Suppressor macrophage (primary cell): ENCODE data around the gene TTF1.
A peak's percentile ranks its signal among the peaks of the same experiment; 100 is the strongest.

Source experiments
- DNase-seq, 4 experiments: peaks; one replicate each; pipeline ENCODE4 v3.0.0-alpha.2; 2020 to 2022

The TTF1 gene

DNA sequence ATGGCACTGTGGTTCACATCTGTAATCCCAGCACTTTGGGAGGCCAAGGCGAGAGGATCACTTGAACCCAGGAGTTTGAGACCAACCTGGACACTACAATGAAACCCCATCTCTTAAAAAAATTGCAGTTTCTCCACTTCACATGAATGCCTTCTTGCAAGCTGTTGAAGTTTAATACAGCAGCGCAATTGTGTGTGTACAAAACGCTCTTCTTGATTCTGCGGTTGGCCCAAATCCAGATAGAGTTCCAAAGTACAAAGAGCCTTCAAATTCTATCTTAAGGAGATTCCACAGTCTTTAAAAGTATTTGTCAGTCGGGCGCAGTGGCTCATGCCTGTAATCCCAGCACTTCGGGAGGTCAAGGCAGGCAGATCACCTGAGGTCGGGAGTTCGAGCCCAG, 42.6 kb downstream of the TTF1 start:
- no peak for DNase-seq

DNA sequence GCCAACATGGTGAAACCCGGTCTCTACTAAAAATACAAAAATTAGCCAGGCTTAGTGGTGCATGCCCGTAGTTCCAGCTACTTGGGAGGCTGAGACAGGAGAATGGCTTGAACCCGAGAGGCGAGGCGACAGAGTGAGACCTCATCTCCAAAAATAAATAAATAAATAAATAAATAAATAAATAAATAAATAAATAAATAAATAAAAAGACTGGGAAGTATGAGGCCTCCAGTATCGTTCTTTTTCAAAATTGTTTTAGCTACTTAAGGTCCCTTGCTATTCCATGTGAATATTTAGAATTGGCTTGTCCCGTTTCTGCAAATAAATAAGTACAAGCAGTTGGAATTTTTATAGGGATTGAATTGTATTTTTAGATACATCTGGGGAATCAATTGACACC, 48.9 kb downstream of the TTF1 start:
- no peak for DNase-seq

DNA sequence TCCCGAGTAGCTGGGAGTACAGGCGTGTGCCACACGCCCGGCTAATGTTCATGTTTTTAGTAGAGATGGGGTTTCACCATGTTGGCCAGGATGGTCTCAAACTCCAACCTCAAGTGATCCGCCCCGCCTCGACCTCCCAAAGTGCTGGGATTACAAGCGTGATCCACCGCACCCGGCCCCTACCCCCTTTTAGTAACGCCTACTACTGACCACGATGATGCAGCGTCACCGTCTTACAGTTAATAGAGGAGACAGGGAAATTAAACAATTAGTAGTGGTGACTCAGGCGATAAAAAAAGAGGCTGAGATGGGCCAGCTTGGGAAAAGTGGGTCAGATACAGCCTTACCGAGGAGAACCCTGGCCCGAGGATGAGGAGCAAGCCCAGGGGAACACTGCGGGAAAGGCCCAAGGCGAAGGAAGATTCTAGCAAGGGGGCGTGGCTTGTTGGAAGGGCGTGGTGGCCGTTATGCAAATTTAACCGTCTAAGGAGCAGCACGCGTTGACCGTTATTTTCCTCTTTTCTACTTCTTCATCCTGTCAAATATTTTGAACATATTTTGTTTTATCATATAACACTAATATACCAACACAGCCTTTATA, 50.2 kb downstream of the TTF1 start:
- DNase-seq, result no peak

DNA sequence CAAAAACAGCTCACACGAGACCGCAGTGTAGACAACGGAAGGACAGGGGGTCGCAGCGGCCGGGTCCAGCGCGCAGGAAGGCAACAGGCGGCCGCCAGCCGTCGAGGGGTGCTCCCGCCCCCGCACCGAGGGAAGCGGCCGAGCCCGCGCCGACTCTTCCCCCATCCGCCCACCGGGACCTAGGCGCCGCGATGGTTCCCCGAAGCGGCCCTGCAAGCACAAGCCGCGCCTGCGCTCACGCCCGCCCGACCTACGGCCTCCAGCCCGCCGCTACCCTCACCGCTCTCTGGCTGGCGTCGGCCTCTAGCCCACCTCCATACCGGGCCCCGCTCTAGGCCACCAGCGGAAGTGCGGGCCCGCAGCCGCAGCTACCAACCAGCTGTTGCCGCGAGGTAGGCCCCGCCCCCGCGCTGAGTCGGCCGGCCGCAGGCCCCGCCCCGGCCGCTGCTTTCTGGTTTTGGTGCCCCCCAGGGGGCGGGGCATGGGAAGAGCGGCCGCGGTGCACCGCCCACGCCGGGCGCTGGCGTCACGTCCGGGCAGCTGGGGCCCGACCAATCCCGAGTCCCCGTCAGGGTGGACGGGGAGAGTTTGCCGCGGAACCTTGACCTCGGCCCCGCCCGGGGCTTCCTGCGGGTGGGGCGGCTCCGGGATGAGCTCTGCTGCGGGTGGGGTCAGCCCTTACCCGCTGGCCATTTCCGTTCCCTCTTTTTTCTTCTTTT, 51.8 kb downstream of the TTF1 start, which contains the start of gene SETX:
SETX (minus strand) TSS at position 350 of the 719 bp plus-strand sequence. CDS start 5,558 bp downstream, outside the sequence.
- peak; percentile 99 to 100 (median 100) for DNase-seq

DNA sequence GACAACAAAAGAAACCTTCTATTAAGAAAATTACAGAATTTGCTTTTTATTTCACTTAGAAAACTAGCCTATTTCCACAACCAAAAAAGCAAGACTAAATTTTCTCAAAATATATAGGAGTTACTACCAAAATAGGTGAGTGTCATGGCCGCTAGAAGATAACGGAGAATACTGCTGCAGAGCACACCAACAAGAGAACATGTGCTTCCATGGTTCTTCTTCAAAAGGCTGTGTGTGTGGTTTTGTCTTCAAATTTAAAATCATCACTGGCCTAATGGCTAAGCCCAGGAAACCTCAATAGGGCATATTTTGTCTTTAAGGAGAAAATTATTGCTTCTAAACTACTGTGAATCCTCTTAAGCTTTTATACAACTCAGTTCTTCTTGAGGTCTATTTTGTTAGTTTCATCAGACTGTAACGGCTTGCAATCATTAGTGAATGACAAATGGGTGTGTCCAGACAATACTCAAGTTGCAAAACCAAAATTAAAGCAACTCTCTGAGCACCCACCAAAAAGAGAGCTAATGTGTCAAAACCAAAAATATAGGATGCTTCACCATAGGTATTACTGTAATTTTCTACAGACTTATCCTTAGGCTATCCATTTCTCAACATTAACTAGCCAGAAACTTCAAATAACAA, 55.1 kb downstream of the TTF1 start:
- DNase-seq, result peak in 1 of 4 experiments; percentile 14

DNA sequence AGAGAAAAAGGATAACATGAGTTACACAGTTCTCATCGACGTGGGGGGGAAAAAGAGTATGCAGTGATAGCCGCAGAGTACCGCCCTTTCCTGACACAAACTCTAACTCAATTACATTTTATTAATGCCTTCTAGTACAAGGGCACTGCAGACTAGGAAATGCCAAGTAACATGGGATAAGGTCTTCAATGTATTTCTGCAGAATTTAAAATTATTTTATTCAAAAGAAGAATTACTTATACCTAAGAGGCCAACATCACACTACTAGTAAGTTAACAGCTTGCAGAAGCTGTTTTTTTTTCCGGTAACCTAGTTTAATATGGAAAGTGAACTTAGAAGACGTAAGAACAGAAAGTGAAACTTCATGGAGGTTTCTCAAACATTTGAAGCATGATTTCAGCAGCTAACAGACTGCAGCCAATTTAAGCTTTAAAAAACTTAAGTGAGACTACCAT, 55.8 kb downstream of the TTF1 start:
- peak in 2 of 4 experiments; percentile 34 to 44 for DNase-seq

DNA sequence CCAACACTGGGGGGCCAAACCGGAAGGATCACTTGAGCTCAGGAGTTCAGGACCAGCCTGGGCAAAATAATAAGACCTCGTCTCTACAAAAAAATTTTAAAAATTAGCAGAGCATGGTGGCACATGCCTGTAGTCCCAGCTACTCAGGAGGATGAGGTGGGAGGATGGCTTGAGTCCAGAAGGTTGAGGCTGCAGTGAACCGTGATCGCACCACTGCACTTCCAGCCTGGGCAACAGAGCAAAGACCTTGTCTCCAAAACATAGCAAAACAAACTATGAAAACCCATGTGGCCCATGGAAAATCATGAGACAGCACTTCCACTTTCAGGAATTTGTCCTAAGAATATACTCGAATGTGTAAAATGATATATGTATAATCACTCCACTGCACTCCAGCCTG, 58.0 kb downstream of the TTF1 start:
- no peak for DNase-seq

DNA sequence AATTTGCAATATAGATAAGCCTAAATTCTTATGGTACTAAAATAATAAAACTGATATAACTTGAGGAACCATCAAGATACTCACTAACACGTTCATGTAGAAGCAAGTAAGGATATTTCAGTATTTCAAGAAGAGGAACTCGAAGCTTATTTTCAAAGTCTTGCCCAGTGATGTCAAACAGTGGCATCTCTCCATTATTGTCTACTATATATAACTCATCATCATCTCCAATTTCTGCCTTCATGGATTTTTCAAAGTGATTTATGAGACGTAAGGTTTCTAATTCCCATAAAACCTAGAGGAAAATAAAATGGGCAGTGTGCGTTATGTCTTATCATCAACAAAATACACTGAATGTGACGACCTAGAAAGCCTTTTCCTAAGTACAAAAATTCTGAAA, 60.5 kb downstream of the TTF1 start:
- DNase-seq, result no peak

DNA sequence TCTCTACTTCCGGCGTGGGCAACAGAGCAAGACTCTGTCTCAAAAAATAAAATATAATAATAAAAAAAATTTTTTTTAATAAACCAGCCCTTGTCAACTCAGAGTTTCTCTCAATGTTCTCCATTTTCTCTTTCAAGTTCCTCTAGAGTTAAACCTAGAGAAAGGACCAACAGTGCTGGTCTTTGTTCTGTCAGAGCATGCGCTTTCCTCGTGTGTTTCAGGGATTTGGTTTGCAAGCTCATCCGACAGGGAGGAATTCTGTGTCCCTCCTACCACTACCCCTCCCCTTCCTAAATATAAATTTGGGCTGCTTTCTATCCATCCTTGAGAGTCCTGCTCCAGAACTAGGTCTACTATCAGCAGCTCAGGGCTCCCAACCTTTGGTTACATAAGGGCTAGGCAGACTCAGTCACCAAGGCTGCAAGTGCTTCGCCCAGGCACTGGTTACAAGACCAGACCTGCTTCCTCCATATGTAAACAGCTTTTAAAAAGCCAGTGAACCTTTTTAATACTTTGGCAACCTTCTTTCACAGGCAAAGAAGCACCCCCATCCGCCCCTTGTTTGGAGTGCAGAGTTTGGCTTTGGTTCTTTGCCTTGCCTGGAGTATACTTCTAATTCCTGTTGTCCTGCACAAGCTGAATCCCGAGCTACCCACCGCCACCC, 65.3 kb downstream of the TTF1 start:
- no peak for DNase-seq

DNA sequence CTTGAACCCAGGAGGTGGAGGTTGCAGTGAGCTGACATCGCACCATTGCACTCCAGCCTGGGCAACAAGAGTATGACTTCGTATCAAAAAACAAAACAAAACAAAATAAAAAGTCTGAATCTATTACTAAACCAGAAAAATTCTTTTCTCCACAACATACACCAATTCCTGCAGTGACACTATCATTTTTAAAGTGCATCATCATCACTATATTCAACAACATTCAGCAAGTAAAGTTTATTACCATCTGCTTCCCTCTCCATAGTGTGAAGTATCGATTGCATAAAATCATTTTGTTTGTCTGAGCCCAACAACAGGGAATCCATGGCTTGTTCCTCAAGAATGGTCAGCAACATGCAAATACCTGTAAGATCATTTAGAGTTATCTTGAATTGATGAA, 72.3 kb downstream of the TTF1 start:
- DNase-seq, result no peak

DNA sequence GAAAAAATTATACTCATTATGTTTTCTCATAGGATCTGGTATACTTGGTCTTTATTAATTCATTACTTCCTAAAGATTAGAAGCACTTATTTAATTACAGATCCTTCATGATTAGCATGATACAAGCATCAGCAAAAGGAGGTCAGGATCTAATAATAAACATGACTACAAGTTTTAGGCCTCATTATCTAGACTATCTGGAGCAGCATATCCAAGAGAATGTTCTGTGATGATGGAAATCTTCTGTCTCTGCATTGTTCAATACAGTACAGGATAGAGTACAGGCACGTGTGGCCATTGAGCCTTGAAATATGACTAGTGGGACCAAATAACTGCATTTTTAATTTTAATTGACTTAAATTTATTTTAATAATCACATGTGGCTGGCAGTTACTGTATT, 73.1 kb downstream of the TTF1 start:
- DNase-seq, result no peak

DNA sequence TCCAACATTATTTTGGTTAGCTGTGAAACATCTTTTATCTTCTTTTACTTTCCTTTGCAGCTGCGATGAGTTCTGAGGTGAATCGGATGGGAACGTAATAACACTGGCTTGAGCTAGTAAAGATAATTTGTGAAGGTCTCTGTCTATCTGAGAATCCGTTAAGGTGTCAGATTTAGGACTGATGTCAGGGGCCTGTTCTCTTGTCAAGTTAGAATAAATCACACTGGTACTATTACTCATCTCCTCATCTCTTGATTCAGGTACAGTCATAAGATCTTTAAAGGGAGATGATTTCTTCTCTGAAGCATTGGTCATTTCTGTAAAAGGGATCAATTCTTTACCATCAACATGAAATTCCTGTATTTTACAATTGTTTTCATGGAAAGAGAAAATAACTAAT, 78.1 kb downstream of the TTF1 start:
- DNase-seq, result no peak

DNA sequence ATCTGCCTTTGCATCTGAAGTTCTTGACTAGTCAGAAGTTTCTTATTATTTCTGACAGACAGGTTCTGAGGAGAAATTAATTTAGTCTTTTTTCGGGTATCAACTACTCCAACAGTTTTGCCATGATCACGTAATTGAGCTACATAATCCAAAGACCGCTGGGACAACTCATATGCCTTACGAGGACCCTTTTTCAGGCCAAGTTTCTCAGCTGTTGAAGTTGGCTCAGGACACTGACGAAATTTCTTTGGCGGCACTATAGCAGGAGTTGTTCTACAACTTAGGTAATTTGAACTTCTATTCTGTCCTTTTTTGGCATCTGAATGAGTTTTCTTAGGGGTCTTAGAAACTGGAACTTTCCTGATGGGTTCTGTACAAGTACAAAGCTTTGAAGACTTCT, 79.1 kb downstream of the TTF1 start:
- no peak for DNase-seq
